H1 (cell line): ENCODE results near the gene OR10K1. TPM values are rescaled to one million over a fixed set of nuclear protein-coding genes. Genes with fewer than 3 reads are reported as not detected.

Experiments used
- CTCF ChIA-PET: fragments of 300-600 bp; sonication (Branson Sonifier 250); formaldehyde crosslinking; loops from one replicate; lab custom pipeline; 2021; ENCODE audit not compliant: partially characterized antibody; lab: Charles Lee
- POLR2A ChIA-PET: fragments of 300-600 bp; sonication (Branson Sonifier 250); formaldehyde crosslinking; loops from one replicate; lab custom pipeline; 2021; ENCODE audit warnings: inconsistent platforms; ENCODE audit not compliant: partially characterized antibody; lab: Charles Lee
- DNase-seq, 2 experiments: peaks; one replicate each; pipeline versions ENCODE4 v3.0.0 to v3.0.0-alpha.2; 2010 to 2022; ENCODE audit warnings: low spot score in 2 of 2, low read depth in 1 of 2, mixed read lengths in 1 of 2
- FAIRE-seq: peaks from 2 replicates; lab custom pipeline; 2011; peaks lifted over from hg19 to GRCh38; lab: Jason Lieb, UNC
- H2AFZ ChIP-seq: 2 replicates; pipeline ENCODE4 v1.8.1; 2012; ENCODE audit warnings: low read length, inconsistent platforms
- H2AK5ac ChIP-seq: 2 replicates; pipeline ENCODE4 v1.6.1; 2013; ENCODE audit warnings: low read depth, low read length
- H2BK120ac ChIP-seq: replicated peaks from 2 replicates; pipeline ENCODE3; 2013; ENCODE audit warnings: low read depth, low read length, inconsistent platforms
- H2BK12ac ChIP-seq: 2 replicates; pipeline ENCODE4 v1.6.1; 2013; ENCODE audit warnings: low read depth, low read length
- H2BK15ac ChIP-seq: 2 replicates; pipeline ENCODE4 v1.6.1; 2013; ENCODE audit warnings: low read length
- H2BK20ac ChIP-seq: 2 replicates; pipeline ENCODE4 v1.6.1; 2013; ENCODE audit warnings: low read length
- H2BK5ac ChIP-seq: 2 replicates; pipeline ENCODE4 v1.6.1; 2013; ENCODE audit warnings: low read depth, low read length
- H3K14ac ChIP-seq: 2 replicates; pipeline ENCODE4 v1.6.1; 2013; ENCODE audit warnings: inconsistent platforms; ENCODE audit not compliant: insufficient read length
- H3K18ac ChIP-seq: 2 replicates; pipeline ENCODE4 v1.6.1; 2013; ENCODE audit warnings: low read length; ENCODE audit errors: extremely low read depth
- H3K23ac ChIP-seq: 2 replicates; pipeline ENCODE4 v1.6.1; 2013; ENCODE audit warnings: inconsistent platforms; ENCODE audit not compliant: insufficient read length
- H3K23me2 ChIP-seq: 2 replicates; pipeline ENCODE4 v1.6.1; 2013; ENCODE audit warnings: low read depth, low read length
- H3K27ac ChIP-seq: 2 replicates; pipeline ENCODE4 v1.6.1; 2011; ENCODE audit warnings: low read depth, low read length, inconsistent platforms
- H3K27me3 ChIP-seq, 4 experiments: replicated peaks in 1 of 4; 1 replicate in 1 of 4; 2 replicates in 3 of 4; pipeline versions ENCODE4 v1.6.1 to v1.8.1; 2011 to 2013; ENCODE audit warnings: low read length in 3 of 4, mild to moderate bottlenecking in 3 of 4, inconsistent platforms in 2 of 4, mixed read lengths in 2 of 4, moderate library complexity in 1 of 4; ENCODE audit not compliant: control insufficient read depth in 3 of 4, insufficient read depth in 3 of 4; ENCODE audit errors: extremely low read depth in 1 of 4
- H3K36me3 ChIP-seq, 4 experiments: 2 replicates each; pipeline versions ENCODE4 v1.6.1 to v1.8.1; 2011 to 2013; ENCODE audit warnings: mild to moderate bottlenecking in 4 of 4, low read length in 3 of 4, moderate library complexity in 2 of 4, control low read depth in 1 of 4, inconsistent platforms in 1 of 4; ENCODE audit not compliant: insufficient read depth in 4 of 4, control insufficient read depth in 2 of 4
- H3K4ac ChIP-seq: replicated peaks from 2 replicates; pipeline ENCODE3; 2013; ENCODE audit warnings: low read length, low read depth, mixed read lengths, inconsistent platforms; ENCODE audit not compliant: insufficient read length
- H3K4me1 ChIP-seq, 4 experiments: replicated peaks in 1 of 4; 1 replicate in 1 of 4; 2 replicates in 3 of 4; pipeline versions ENCODE4 v1.6.1 to v1.8.1; 2011 to 2013; ENCODE audit warnings: low read length in 3 of 4, inconsistent platforms in 2 of 4, mixed read lengths in 1 of 4; ENCODE audit not compliant: insufficient read depth in 4 of 4, control insufficient read depth in 3 of 4
- H3K4me2 ChIP-seq, 2 experiments: 2 replicates each; pipeline versions ENCODE4 v1.6.1 to v1.8.1; 2011 to 2013; ENCODE audit warnings: low read depth in 2 of 2, low read length in 2 of 2, control low read depth in 1 of 2, inconsistent platforms in 1 of 2, mild to moderate bottlenecking in 1 of 2; ENCODE audit not compliant: insufficient read depth in 1 of 2
- H3K4me3 ChIP-seq, 4 experiments: fragments of 200-600, 300-600 bp in 1 of 4; sonication (generic), shearing (Covaris generic), sonication (Bioruptor Twin) in 1 of 4; 2 replicates each; pipeline versions ENCODE4 v1.5.1 to v1.8.1; 2011 to 2016; ENCODE audit warnings: low read length in 4 of 4, low read depth in 3 of 4, control low read depth in 2 of 4, inconsistent platforms in 2 of 4, mild to moderate bottlenecking in 2 of 4, mixed read lengths in 1 of 4, moderate library complexity in 1 of 4; ENCODE audit not compliant: insufficient read depth in 2 of 4; ENCODE audit errors: extremely low read depth in 1 of 4
- H3K56ac ChIP-seq: replicated peaks from 2 replicates; pipeline ENCODE3; 2013; ENCODE audit warnings: low read depth, mild to moderate bottlenecking, mixed read lengths, low read length, inconsistent platforms; ENCODE audit not compliant: insufficient read length
- H3K79me1 ChIP-seq: 2 replicates; pipeline ENCODE4 v1.6.1; 2013; ENCODE audit warnings: low read depth, low read length, control low read depth
- H3K79me2 ChIP-seq, 2 experiments: 2 replicates each; pipeline versions ENCODE4 v1.6.1 to v1.8.1; 2012 to 2013; ENCODE audit warnings: low read length in 2 of 2, mild to moderate bottlenecking in 2 of 2, inconsistent platforms in 1 of 2; ENCODE audit not compliant: insufficient read depth in 2 of 2, control insufficient read depth in 1 of 2
- H3K9ac ChIP-seq, 4 experiments: replicated peaks in 1 of 4; 1 replicate in 1 of 4; 2 replicates in 3 of 4; pipeline versions ENCODE4 v1.6.1 to v1.8.1; 2011 to 2013; ENCODE audit warnings: low read depth in 3 of 4, low read length in 3 of 4, control low read depth in 2 of 4, mild to moderate bottlenecking in 2 of 4, moderate library complexity in 2 of 4, inconsistent platforms in 1 of 4; ENCODE audit errors: extremely low read depth in 1 of 4
- H3K9me3 ChIP-seq, 2 experiments: 2 replicates each; pipeline versions ENCODE4 v1.6.1 to v1.8.1; 2012 to 2013; ENCODE audit warnings: mild to moderate bottlenecking in 2 of 2, moderate library complexity in 2 of 2, control low read depth in 1 of 2, inconsistent platforms in 1 of 2, low read depth in 1 of 2, low read length in 1 of 2, mixed read lengths in 1 of 2; ENCODE audit not compliant: insufficient read depth in 2 of 2
- H4K20me1 ChIP-seq, 2 experiments: replicated peaks in 1 of 2; 2 replicates each; pipeline versions ENCODE3 to v1.8.1; 2011 to 2013; ENCODE audit warnings: inconsistent platforms in 2 of 2, low read length in 2 of 2, mild to moderate bottlenecking in 1 of 2; ENCODE audit not compliant: insufficient read depth in 2 of 2, control insufficient read depth in 1 of 2
- H4K5ac ChIP-seq: 2 replicates; pipeline ENCODE4 v1.6.1; 2013; ENCODE audit warnings: low read length, low read depth, mixed read lengths, inconsistent platforms; ENCODE audit not compliant: insufficient read length
- H4K8ac ChIP-seq: 2 replicates; pipeline ENCODE4 v1.8.0; 2013; ENCODE audit warnings: mild to moderate bottlenecking, moderate library complexity, low read length, inconsistent platforms; ENCODE audit not compliant: insufficient read depth; ENCODE audit errors: extremely low read depth
- H4K91ac ChIP-seq: replicated peaks from 2 replicates; pipeline ENCODE3; 2013; ENCODE audit warnings: low read length, mixed read lengths, inconsistent platforms; ENCODE audit not compliant: insufficient read length
- BCL11A ChIP-seq, 2 experiments: IDR thresholded peaks; one replicate each; pipeline ENCODE4 v1.6.1; 2011; ENCODE audit warnings: low read depth in 2 of 2, low read length in 2 of 2, mild to moderate bottlenecking in 2 of 2
- FOSL1 ChIP-seq: IDR thresholded peaks from 2 replicates; pipeline ENCODE4 v1.6.1; 2011; ENCODE audit warnings: mild to moderate bottlenecking, low read depth, low read length, moderate library complexity; ENCODE audit not compliant: insufficient read depth
- KDM4A ChIP-seq: IDR thresholded peaks from one replicate; pipeline ENCODE4 v1.7.1; 2012; ENCODE audit warnings: low read depth, mild to moderate bottlenecking, moderate library complexity, low read length, inconsistent platforms; ENCODE audit not compliant: severe bottlenecking
- PHF8 ChIP-seq: fragments of 200-600 bp; sonication (generic); conservative IDR thresholded peaks from 2 replicates; pipeline ENCODE4 v1.7.1; 2012; ENCODE audit warnings: low read depth, mild to moderate bottlenecking, inconsistent platforms, low read length, moderate library complexity
- SP4 ChIP-seq: IDR thresholded peaks from 2 replicates; pipeline ENCODE4 v1.6.1; 2012; ENCODE audit warnings: low read length, inconsistent platforms
- TAF1 ChIP-seq: IDR thresholded peaks from 2 replicates; pipeline ENCODE4 v1.6.1; 2011; ENCODE audit warnings: mild to moderate bottlenecking, low read depth, low read length
- WGBS, 2 experiments: shearing (Covaris generic) in 1 of 2; methylation state at CpG; one replicate each; pipeline versions ENCODE4 v1.1.6 to v1.1.7; 2013 to 2015; ENCODE audit warnings: low lambda C conversion rate in 2 of 2, mixed read lengths in 2 of 2, inconsistent platforms in 1 of 2, low coverage in 1 of 2, missing lambda C conversion rate in 1 of 2; ENCODE audit not compliant: insufficient replicate concordance in 2 of 2, insufficient coverage in 1 of 2, insufficient read length in 1 of 2; ENCODE audit errors: extremely low coverage in 1 of 2, missing lambda C conversion rate in 1 of 2; 5-methylcytosine and 5-hydroxymethylcytosine counted together
- polyA plus RNA-seq, 7 experiments: library from polyadenylated mRNA; depleted of rRNA in 3 of 7; stranded (reverse) in 5 of 7; unstranded in 2 of 7; fragments of >200 nt in 5 of 7; fragments of 200-250 nt in 2 of 7; gene quantifications; 1 replicate in 5 of 7; 2 replicates in 1 of 7; 4 replicates in 1 of 7; pipeline versions ENCODE4 v1.2.1 to v1.2.3, GENCODE V29; 2011 to 2013; ENCODE audit warnings: missing spikeins in 2 of 7, mixed read lengths in 2 of 7
- total RNA-seq: library from RNA; stranded (reverse); fragmentation: NEBNext Ultra II Directional; extraction: Animal tissue kit (Norgen Biotek cat#: 25700); gene quantifications from 2 replicates; pipeline ENCODE4 v1.2.1, GENCODE V29; 2021

The OR10K1 gene
- total and polyA plus RNA-seq, 2 of the 8 experiments (the other 6 are each of a cell fraction or from before 2014, with no cell fraction given): not detected

- H4K8ac ChIP-seq: no peak overlapping the region
- H3K9ac ChIP-seq: no peak overlapping the region
- no peak for FAIRE-seq
- H3K9me3 ChIP-seq: no peaks in the 10 kb centered on the region
- no peaks in the 10 kb centered on the region for H3K79me2 ChIP-seq
- no peak overlapping the region for H2BK15ac ChIP-seq
- no peaks in the 10 kb centered on the region for H3K4me1 ChIP-seq
- DNase-seq: no peak
- no peak overlapping the region for H3K18ac ChIP-seq
- no peaks in the 10 kb centered on the region for H3K27me3 ChIP-seq
- ChIA-PET POLR2A (no interaction called here), CTCF (no interaction called here)
- H2AFZ ChIP-seq: no peak overlapping the region
- TF ChIP-seq PHF8 (no peak), BCL11A (IDR thresholded peaks at IDR 0.05; ENCODE audit: low read depth in 2 of 2, low read length in 2 of 2) (no peak), SP4 (no peak), TAF1 (no peak), FOSL1 (no peak), KDM4A (no peak)
- H2BK20ac ChIP-seq: no peak overlapping the region; the same call in 1 of the 2 replicates
- no peak overlapping the region for H4K91ac ChIP-seq
- no peak overlapping the region for H4K5ac ChIP-seq
- no peak overlapping the region for H2AK5ac ChIP-seq
- no peak overlapping the region for H2BK12ac ChIP-seq
- H3K27ac ChIP-seq: no peak overlapping the region
- H2BK5ac ChIP-seq: no peak overlapping the region
- no peak overlapping the region for H2BK120ac ChIP-seq
- no peaks in the 10 kb centered on the region for H3K79me1 ChIP-seq
- WGBS, 2 experiments: 85% methylated on average over 4 of the region's 4 CpGs; no CpG with 5 or more reads in 1 of the 2 experiments
- H4K20me1 ChIP-seq: no peaks in the 10 kb centered on the region
- H3K23me2 ChIP-seq: no peaks in the 10 kb centered on the region
- no peak overlapping the region for H3K4me2 ChIP-seq
- no peak overlapping the region for H3K56ac ChIP-seq
- no peak overlapping the region for H3K4ac ChIP-seq
- no peak overlapping the region for H3K14ac ChIP-seq
- no peak overlapping the region for H3K23ac ChIP-seq
- no peaks in the 10 kb centered on the region for H3K36me3 ChIP-seq
- no peak overlapping the region for H3K4me3 ChIP-seq
Measured at GRCh38 chr1:158445376-158445775, 16.3 kb upstream of the OR10K1 start.
